DND-41 (cell line): ENCODE measurements around the gene ARHGAP28.

Experiments
- EZH2 ChIP-seq: IDR thresholded peaks from 3 replicates; pipeline ENCODE4 v1.6.1; 2012; ENCODE audit warnings: borderline replicate concordance, low read depth, mild to moderate bottlenecking, moderate library complexity, low read length, inconsistent platforms; ENCODE audit not compliant: severe bottlenecking
- TF ChIP-seq, protein P1 (sequence below): IDR thresholded peaks from 2 replicates; pipeline ENCODE4 v1.5.1; 2012; ENCODE audit warnings: borderline replicate concordance, low read length, moderate library complexity, mild to moderate bottlenecking; ENCODE audit not compliant: poor library complexity, severe bottlenecking; ENCODE audit errors: extremely low read depth

GRCh38 chr18:6877288-6877687 is 147.8 kb downstream of the ARHGAP28 start:
- TF ChIP-seq, protein P1, sequence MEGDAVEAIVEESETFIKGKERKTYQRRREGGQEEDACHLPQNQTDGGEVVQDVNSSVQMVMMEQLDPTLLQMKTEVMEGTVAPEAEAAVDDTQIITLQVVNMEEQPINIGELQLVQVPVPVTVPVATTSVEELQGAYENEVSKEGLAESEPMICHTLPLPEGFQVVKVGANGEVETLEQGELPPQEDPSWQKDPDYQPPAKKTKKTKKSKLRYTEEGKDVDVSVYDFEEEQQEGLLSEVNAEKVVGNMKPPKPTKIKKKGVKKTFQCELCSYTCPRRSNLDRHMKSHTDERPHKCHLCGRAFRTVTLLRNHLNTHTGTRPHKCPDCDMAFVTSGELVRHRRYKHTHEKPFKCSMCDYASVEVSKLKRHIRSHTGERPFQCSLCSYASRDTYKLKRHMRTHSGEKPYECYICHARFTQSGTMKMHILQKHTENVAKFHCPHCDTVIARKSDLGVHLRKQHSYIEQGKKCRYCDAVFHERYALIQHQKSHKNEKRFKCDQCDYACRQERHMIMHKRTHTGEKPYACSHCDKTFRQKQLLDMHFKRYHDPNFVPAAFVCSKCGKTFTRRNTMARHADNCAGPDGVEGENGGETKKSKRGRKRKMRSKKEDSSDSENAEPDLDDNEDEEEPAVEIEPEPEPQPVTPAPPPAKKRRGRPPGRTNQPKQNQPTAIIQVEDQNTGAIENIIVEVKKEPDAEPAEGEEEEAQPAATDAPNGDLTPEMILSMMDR, result no peak
- TF ChIP-seq EZH2, result no peak
